GM19395 (cell line): ENCODE results near the gene KIFBP.
A peak's percentile ranks its signal among the peaks of the same experiment; 100 is the strongest.
"Not testable (repeated sequence)": the region's sequence is repeated elsewhere in the genome, so short reads cannot be mapped to it uniquely, and the experiment has no call there.

Experiments
- ATAC-seq: cut with Tn5 transposase; IDR thresholded peaks from one replicate; pipeline ENCODE4 v1.9.1; 2021; ENCODE audit warnings: mild to moderate bottlenecking, moderate library complexity; ENCODE audit not compliant: unreplicated experiment

Gene KIFBP

GRCh38 chr10:69004821-69005220 is 16.2 kb downstream of the KIFBP start:
- ATAC-seq = no peak

- no peak for ATAC-seq
Observed at GRCh38 chr10:69005704-69006485, 17.3 kb downstream of the KIFBP start.

GRCh38 chr10:69007260-69007659 is 18.7 kb downstream of the KIFBP start:
- ATAC-seq = no peak

- no peak for ATAC-seq
Observed at GRCh38 chr10:69009360-69009759, 20.8 kb downstream of the KIFBP start.

- ATAC-seq = no peak
Observed at GRCh38 chr10:69010151-69010640, 21.6 kb downstream of the KIFBP start.

GRCh38 chr10:69012778-69013177 is 24.2 kb downstream of the KIFBP start:
- ATAC-seq = not testable (repeated sequence)

GRCh38 chr10:69014171-69014570 is 25.6 kb downstream of the KIFBP start:
- ATAC-seq = no peak

GRCh38 chr10:69018613-69019012 is 30.0 kb downstream of the KIFBP start:
- ATAC-seq = no peak

GRCh38 chr10:69022611-69023010 is 34.0 kb downstream of the KIFBP start:
- ATAC-seq = no peak

GRCh38 chr10:69025370-69025896 is 36.8 kb downstream of the KIFBP start:
- no peak for ATAC-seq

- no peak for ATAC-seq
Observed at GRCh38 chr10:69033256-69033655, 44.7 kb downstream of the KIFBP start.

- ATAC-seq = no peak
Observed at GRCh38 chr10:69037489-69037888, 48.9 kb downstream of the KIFBP start.

GRCh38 chr10:69040904-69041303 is 52.3 kb downstream of the KIFBP start:
- not testable (repeated sequence) for ATAC-seq

- ATAC-seq = no peak
Observed at GRCh38 chr10:69042417-69042816, 53.8 kb downstream of the KIFBP start.

GRCh38 chr10:69042838-69043237 is 54.2 kb downstream of the KIFBP start:
- ATAC-seq = no peak

GRCh38 chr10:69043931-69044531 is 55.4 kb downstream of the KIFBP start:
- ATAC-seq = peak; percentile 57

- no peak for ATAC-seq
Observed at GRCh38 chr10:69044546-69044945, 55.9 kb downstream of the KIFBP start.

GRCh38 chr10:69045441-69046300 is 57.1 kb downstream of the KIFBP start:
- ATAC-seq = peak; percentile 70

GRCh38 chr10:69047111-69047832 is 58.7 kb downstream of the KIFBP start:
- no peak for ATAC-seq

GRCh38 chr10:69048103-69048502 is 59.5 kb downstream of the KIFBP start:
- ATAC-seq = no peak
